Heart left ventricle (tissue), 13 donors: ENCODE measurements around the gene RSPO4.

Experiments
- CTCF ChIP-seq, 12 donors: fragments of 200-600 bp; sonication (generic) in 4 of 12; IDR thresholded peaks; one replicate each; pipeline versions ENCODE4 v1.5.0 to v1.8.0; 2018 to 2022; ENCODE audit warnings: antibody characterized with exemption in 12 of 12, mild to moderate bottlenecking in 5 of 12
- POLR2A ChIP-seq, 2 donors: fragments of 450-650 bp; IDR thresholded peaks; one replicate each; pipeline ENCODE4 v1.6.1; 2017; ENCODE audit warnings: antibody characterized with exemption in 2 of 2, mild to moderate bottlenecking in 2 of 2, moderate library complexity in 2 of 2
- donor health status: ischemic (EF 13 %, LVEDD 7.1; RV severe dilation, severe dysfunction).
- donor health status: DM: no; HTN: yes; CAD: no.
- donor health status: DM: no; HTN: no; CAD: no.
- donor health status: ischemic (EF 25% LVEDD 6.9; RV normal size, moderate dysfunction).
- donor health status: ischemic (EF 25% LVEDD 5.7; RV mildly dilated, moderate dysfunction).
- donor health status: ischemic (EF 35%, LVEDD 5.7; RV mildly dilated, moderate dysfunction).
- donor health status: nonischemic (EF 11% LVEDD 7.7; RV severe dilation, severe dysfunction).
- donor health status: DM: yes; HTN: yes; CAD: no.
- donor health status: PGD.
- donor health status: ischemic (EF 29% LVEDD 5.4; RV normal size, mild dysfunction).
- donor health status: nonischemic (EF 23%, LVEDD 6.1; RV moderate dilation, normal function).

- TF ChIP-seq POLR2A (IDR thresholded peaks at IDR 0.05), result no peak
- no peak for TF ChIP-seq CTCF (IDR thresholded peaks at IDR 0.05)
Observed at GRCh38 chr20:913306-913849, 88.7 kb downstream of the RSPO4 start.
